C4-2B (cell line): ENCODE data around the gene ALS2CL.

Experiments used
- H3K27ac ChIP-seq: fragments of 450-650 bp; 2 replicates; pipeline ENCODE4 v1.5.1; 2017
- ZFX ChIP-seq: fragments of 450-650 bp; IDR thresholded peaks from 2 replicates; pipeline ENCODE4 v1.6.1; 2017
- TF ChIP-seq, protein P1 (sequence below): fragments of 450-650 bp; conservative IDR thresholded peaks from 2 replicates; pipeline ENCODE4 v1.5.1; 2017; ENCODE audit warnings: mild to moderate bottlenecking

ALS2CL gene

DNA sequence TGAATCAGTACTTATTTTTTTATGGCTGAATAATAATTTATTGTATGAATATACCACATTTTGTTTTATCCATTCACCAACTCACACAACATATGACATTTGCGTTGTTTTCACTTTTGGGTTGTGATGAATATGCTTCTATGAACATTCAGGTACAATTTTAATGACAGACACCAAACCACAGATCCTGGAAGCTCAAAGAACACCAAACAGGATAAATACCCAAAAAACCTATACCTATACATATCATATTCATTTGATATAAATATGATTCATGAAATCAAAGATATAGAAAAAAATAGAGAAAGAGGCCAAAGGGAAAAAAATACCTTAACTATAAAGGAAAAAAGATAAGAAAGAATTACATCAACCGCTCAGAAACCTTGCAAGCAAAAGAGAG is 45.4 kb downstream of the ALS2CL start:
- no peak overlapping the region for H3K27ac ChIP-seq
- TF ChIP-seq, protein P1, sequence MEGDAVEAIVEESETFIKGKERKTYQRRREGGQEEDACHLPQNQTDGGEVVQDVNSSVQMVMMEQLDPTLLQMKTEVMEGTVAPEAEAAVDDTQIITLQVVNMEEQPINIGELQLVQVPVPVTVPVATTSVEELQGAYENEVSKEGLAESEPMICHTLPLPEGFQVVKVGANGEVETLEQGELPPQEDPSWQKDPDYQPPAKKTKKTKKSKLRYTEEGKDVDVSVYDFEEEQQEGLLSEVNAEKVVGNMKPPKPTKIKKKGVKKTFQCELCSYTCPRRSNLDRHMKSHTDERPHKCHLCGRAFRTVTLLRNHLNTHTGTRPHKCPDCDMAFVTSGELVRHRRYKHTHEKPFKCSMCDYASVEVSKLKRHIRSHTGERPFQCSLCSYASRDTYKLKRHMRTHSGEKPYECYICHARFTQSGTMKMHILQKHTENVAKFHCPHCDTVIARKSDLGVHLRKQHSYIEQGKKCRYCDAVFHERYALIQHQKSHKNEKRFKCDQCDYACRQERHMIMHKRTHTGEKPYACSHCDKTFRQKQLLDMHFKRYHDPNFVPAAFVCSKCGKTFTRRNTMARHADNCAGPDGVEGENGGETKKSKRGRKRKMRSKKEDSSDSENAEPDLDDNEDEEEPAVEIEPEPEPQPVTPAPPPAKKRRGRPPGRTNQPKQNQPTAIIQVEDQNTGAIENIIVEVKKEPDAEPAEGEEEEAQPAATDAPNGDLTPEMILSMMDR: no peak
- TF ChIP-seq ZFX: no peak

GRCh38 chr3:46646700-46647099 is 46.8 kb downstream of the ALS2CL start:
- H3K27ac ChIP-seq: no peak overlapping the region
- TF ChIP-seq, protein P1: no peak
- no peak for TF ChIP-seq ZFX

- TF ChIP-seq, protein P1: no peak
- TF ChIP-seq ZFX: no peak
- H3K27ac ChIP-seq: no peak overlapping the region
Measured at GRCh38 chr3:46643701-46644100, 49.8 kb downstream of the ALS2CL start.

GRCh38 chr3:46642971-46643370 is 50.5 kb downstream of the ALS2CL start:
- TF ChIP-seq, protein P1: no peak
- no peak for TF ChIP-seq ZFX
- no peak overlapping the region for H3K27ac ChIP-seq

DNA sequence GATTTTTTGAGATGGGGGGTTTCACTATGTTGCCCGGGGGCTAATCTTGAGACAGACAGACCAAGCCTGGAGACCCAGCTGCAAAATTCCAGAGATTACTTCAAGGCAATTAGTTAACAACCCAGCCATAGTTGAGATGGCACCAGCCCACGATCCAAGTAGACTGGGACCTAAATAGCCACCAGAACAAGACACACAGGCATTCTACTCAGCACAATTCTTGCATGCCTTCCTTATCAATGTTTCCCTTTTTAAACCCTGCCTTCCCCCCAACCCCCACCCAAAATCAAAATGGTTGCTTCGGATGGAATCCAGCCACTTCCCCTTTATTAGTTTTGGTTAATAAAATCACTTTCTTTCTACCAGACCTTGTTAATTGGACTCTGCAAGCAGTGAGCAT is 52.6 kb downstream of the ALS2CL start:
- H3K27ac ChIP-seq: no peak overlapping the region
- TF ChIP-seq ZFX: no peak
- TF ChIP-seq, protein P1: no peak

DNA sequence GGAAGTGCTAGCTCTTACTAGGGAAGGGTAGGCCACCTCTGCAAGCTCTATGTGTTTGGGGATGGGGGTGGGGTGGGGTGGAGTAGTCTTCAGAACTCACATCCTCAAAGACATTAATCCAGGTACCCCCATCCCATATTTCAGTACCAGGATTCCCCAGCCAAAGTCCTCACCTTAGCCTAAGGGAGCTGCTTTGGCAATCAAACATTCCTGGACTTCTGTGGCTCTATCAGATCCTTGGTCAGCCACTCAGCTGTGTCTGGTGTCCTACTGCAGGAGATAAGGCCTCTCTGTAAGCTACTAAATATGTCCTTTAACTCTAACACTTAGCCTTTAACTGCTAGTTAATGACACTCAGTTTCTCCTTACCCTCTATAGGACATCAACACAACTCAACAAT is 54.3 kb downstream of the ALS2CL start:
- TF ChIP-seq, protein P1: no peak
- no peak for TF ChIP-seq ZFX
- H3K27ac ChIP-seq: no peak overlapping the region

- no peak overlapping the region for H3K27ac ChIP-seq
- no peak for TF ChIP-seq ZFX
- TF ChIP-seq, protein P1: no peak
Measured at GRCh38 chr3:46634856-46635255, 58.6 kb downstream of the ALS2CL start.
